ENCODE results near the gene CD82.

DNA sequence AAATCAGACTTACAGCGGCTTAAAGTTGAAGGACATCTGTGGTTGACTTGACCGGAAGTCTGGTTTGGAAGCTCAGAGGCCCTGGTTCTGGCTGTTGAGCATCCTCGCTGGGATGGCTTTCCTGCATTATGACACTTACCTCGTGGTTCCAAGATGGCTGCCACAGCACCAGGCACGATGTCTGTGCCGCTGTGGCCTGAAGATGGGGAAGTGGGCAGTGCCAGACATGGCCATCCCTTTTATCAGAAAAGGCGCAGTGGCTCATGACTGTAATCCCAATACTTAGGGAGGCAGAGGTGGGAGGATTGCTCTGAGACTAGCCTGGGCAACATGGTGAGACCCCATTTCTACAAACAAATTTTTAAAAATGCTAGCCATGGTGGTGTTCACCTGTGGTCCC is 40.5 kb downstream of the CD82 start:
- TF ChIP-seq, protein P1, sequence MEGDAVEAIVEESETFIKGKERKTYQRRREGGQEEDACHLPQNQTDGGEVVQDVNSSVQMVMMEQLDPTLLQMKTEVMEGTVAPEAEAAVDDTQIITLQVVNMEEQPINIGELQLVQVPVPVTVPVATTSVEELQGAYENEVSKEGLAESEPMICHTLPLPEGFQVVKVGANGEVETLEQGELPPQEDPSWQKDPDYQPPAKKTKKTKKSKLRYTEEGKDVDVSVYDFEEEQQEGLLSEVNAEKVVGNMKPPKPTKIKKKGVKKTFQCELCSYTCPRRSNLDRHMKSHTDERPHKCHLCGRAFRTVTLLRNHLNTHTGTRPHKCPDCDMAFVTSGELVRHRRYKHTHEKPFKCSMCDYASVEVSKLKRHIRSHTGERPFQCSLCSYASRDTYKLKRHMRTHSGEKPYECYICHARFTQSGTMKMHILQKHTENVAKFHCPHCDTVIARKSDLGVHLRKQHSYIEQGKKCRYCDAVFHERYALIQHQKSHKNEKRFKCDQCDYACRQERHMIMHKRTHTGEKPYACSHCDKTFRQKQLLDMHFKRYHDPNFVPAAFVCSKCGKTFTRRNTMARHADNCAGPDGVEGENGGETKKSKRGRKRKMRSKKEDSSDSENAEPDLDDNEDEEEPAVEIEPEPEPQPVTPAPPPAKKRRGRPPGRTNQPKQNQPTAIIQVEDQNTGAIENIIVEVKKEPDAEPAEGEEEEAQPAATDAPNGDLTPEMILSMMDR (IDR thresholded peaks at IDR 0.05): no peak
- TF ChIP-seq EZH2 (IDR thresholded peaks at IDR 0.05; ENCODE audit: borderline replicate concordance, insufficient read depth, low read depth, low read length, poor library complexity, severe bottlenecking): no peak
